K562 (cell line): ENCODE measurements around the gene SUCLG1. TPM values are rescaled to one million over a fixed set of nuclear protein-coding genes. Genes with fewer than 3 reads are reported as not detected.

Source experiments
- DNMT1 ChIP-seq: fragments of 450-650 bp; IDR thresholded peaks from 2 replicates; pipeline ENCODE4 v1.6.1; 2016; ENCODE audit warnings: antibody characterized with exemption, mild to moderate bottlenecking
- E2F3 ChIP-seq: fragments of 250-450 bp; sonication (Bioruptor Pico); IDR thresholded peaks from 2 replicates; pipeline ENCODE4 v1.4.0; 2020; ENCODE audit warnings: mild to moderate bottlenecking
- ELF4 ChIP-seq: fragments of 450-650 bp; formaldehyde crosslinking; IDR thresholded peaks from 2 replicates; pipeline ENCODE4 v1.4.0; 2022; ENCODE audit warnings: missing genetic modification characterization
- HNRNPK ChIP-seq: fragments of 200-400 bp; formaldehyde crosslinking; IDR thresholded peaks from one replicate; pipeline ENCODE4 v1.6.1; 2018; ENCODE audit warnings: mild to moderate bottlenecking, low read depth, low read length; ENCODE audit not compliant: poor library complexity, severe bottlenecking
- KAT7 ChIP-seq: sonication (generic); formaldehyde crosslinking; IDR thresholded peaks from 2 replicates; pipeline ENCODE4 v1.8.0; 2022; ENCODE audit warnings: missing genetic modification reagents, mild to moderate bottlenecking, borderline replicate concordance
- MEF2A ChIP-seq: IDR thresholded peaks from 2 replicates; pipeline ENCODE4 v1.6.1; 2011; ENCODE audit warnings: low read depth, mild to moderate bottlenecking, low read length, moderate library complexity; ENCODE audit not compliant: control insufficient read depth
- NR2F6 ChIP-seq: fragments of 450-650 bp; formaldehyde crosslinking; IDR thresholded peaks from 2 replicates; pipeline ENCODE4 v1.4.0; 2020; ENCODE audit warnings: mild to moderate bottlenecking
- RAD51 ChIP-seq: fragments of 450-650 bp; IDR thresholded peaks from 2 replicates; pipeline ENCODE4 v1.7.1; 2016; ENCODE audit warnings: low read depth, mild to moderate bottlenecking, borderline replicate concordance
- SAFB ChIP-seq: fragments of 200-400 bp; formaldehyde crosslinking; IDR thresholded peaks from 2 replicates; pipeline ENCODE4 v1.6.1; 2017; ENCODE audit warnings: low read depth, low read length, borderline replicate concordance
- TCFL5 ChIP-seq: fragments of 250-450 bp; sonication (Bioruptor Pico); conservative IDR thresholded peaks from 2 replicates; pipeline ENCODE4 v1.6.1; 2021; ENCODE audit warnings: mild to moderate bottlenecking, moderate library complexity, matching md5 sums
- ZBTB7A ChIP-seq: IDR thresholded peaks from 2 replicates; pipeline ENCODE4 v1.6.1; 2011; ENCODE audit warnings: low read depth, mild to moderate bottlenecking, low read length, moderate library complexity, borderline replicate concordance; ENCODE audit not compliant: control insufficient read depth
- polyA plus RNA-seq, 8 experiments: library from polyadenylated mRNA; depleted of rRNA in 4 of 8; stranded (reverse) in 5 of 8; unstranded in 3 of 8; fragments of >200 nt; fragmentation: Nextera tagmentation in 2 of 8; fragmentation: Illumina TruSeq in 1 of 8; extraction: Ambion mirVana in 2 of 8; extraction: Trizol in 1 of 8; gene quantifications; 2 replicates each; pipeline versions ENCODE4 v1.2.1 to v1.2.3, GENCODE V29; 2011 to 2014; ENCODE audit warnings: inconsistent platforms in 1 of 8, missing spikeins in 1 of 8
- total RNA-seq, 7 experiments: library from RNA; depleted of rRNA in 6 of 7; stranded (reverse); fragments of >200 nt in 6 of 7; fragmentation: Illumina TruSeq in 2 of 7; extraction: Trizol in 2 of 7; gene quantifications; 2 replicates each; pipeline versions ENCODE4 v1.2.1 to v1.2.3, GENCODE V29; 2011 to 2021; ENCODE audit warnings: low replicate concordance in 1 of 7
- TF ChIP-seq, protein P1 (sequence below): fragments of 450-650 bp; IDR thresholded peaks from 2 replicates; pipeline ENCODE4 v1.6.1; 2016; ENCODE audit warnings: mild to moderate bottlenecking, moderate library complexity
- TF ChIP-seq, protein P2 (sequence below): sonication (generic); formaldehyde crosslinking; IDR thresholded peaks from 2 replicates; pipeline ENCODE4 v1.8.1; 2023; ENCODE audit warnings: mild to moderate bottlenecking, missing genetic modification reagents

Gene SUCLG1
- total and polyA plus RNA-seq, 9 of the 15 experiments (the other 6 are each of a cell fraction or from before 2014, with no cell fraction given): 90.5 to 325 (median 115) TPM

DNA sequence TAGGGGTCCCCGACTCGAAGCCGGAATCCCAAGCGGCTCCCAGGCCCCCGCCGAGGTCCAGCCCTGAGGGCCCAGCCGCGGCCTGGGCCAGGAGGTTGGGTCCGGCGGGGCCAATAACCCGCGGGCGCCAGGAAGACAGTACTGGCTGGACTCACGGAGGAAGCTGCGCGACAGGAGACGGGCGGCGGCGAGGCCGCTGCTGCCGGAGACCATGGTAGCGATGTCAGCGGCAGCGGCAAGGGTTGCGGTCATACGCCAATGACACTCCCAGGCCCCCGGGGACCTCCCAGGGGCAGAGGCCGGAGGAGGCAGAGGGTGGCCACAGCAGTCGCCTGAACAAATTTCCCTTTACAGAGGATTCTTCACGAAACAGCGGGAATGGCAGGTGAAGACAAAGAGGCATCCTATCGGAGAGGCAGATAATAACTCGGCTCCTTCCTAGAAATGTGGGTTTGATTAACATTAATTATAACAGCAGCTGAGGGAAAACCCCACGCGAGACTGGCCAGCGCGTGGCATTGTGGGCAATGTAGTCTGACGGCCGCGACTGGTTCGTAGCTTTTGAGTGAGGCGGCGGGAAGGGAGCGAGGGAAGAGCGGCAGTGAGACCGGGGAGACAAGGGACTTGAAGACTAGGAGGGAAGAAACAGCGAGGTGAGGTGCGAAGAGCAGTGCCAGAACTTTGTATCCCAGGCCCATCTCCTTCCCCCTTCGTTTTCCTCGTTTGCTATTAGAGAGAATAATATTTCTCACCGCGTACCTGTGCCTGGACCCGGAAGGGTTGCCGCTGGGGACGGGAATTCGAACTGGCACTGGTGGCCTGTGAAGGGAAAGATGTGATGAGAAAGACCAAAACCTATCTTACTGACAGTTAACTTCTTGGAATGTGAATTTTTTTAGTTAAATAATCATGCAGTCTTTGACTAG, at the start of gene SUCLG1 (continued):
- TF ChIP-seq, protein P1, sequence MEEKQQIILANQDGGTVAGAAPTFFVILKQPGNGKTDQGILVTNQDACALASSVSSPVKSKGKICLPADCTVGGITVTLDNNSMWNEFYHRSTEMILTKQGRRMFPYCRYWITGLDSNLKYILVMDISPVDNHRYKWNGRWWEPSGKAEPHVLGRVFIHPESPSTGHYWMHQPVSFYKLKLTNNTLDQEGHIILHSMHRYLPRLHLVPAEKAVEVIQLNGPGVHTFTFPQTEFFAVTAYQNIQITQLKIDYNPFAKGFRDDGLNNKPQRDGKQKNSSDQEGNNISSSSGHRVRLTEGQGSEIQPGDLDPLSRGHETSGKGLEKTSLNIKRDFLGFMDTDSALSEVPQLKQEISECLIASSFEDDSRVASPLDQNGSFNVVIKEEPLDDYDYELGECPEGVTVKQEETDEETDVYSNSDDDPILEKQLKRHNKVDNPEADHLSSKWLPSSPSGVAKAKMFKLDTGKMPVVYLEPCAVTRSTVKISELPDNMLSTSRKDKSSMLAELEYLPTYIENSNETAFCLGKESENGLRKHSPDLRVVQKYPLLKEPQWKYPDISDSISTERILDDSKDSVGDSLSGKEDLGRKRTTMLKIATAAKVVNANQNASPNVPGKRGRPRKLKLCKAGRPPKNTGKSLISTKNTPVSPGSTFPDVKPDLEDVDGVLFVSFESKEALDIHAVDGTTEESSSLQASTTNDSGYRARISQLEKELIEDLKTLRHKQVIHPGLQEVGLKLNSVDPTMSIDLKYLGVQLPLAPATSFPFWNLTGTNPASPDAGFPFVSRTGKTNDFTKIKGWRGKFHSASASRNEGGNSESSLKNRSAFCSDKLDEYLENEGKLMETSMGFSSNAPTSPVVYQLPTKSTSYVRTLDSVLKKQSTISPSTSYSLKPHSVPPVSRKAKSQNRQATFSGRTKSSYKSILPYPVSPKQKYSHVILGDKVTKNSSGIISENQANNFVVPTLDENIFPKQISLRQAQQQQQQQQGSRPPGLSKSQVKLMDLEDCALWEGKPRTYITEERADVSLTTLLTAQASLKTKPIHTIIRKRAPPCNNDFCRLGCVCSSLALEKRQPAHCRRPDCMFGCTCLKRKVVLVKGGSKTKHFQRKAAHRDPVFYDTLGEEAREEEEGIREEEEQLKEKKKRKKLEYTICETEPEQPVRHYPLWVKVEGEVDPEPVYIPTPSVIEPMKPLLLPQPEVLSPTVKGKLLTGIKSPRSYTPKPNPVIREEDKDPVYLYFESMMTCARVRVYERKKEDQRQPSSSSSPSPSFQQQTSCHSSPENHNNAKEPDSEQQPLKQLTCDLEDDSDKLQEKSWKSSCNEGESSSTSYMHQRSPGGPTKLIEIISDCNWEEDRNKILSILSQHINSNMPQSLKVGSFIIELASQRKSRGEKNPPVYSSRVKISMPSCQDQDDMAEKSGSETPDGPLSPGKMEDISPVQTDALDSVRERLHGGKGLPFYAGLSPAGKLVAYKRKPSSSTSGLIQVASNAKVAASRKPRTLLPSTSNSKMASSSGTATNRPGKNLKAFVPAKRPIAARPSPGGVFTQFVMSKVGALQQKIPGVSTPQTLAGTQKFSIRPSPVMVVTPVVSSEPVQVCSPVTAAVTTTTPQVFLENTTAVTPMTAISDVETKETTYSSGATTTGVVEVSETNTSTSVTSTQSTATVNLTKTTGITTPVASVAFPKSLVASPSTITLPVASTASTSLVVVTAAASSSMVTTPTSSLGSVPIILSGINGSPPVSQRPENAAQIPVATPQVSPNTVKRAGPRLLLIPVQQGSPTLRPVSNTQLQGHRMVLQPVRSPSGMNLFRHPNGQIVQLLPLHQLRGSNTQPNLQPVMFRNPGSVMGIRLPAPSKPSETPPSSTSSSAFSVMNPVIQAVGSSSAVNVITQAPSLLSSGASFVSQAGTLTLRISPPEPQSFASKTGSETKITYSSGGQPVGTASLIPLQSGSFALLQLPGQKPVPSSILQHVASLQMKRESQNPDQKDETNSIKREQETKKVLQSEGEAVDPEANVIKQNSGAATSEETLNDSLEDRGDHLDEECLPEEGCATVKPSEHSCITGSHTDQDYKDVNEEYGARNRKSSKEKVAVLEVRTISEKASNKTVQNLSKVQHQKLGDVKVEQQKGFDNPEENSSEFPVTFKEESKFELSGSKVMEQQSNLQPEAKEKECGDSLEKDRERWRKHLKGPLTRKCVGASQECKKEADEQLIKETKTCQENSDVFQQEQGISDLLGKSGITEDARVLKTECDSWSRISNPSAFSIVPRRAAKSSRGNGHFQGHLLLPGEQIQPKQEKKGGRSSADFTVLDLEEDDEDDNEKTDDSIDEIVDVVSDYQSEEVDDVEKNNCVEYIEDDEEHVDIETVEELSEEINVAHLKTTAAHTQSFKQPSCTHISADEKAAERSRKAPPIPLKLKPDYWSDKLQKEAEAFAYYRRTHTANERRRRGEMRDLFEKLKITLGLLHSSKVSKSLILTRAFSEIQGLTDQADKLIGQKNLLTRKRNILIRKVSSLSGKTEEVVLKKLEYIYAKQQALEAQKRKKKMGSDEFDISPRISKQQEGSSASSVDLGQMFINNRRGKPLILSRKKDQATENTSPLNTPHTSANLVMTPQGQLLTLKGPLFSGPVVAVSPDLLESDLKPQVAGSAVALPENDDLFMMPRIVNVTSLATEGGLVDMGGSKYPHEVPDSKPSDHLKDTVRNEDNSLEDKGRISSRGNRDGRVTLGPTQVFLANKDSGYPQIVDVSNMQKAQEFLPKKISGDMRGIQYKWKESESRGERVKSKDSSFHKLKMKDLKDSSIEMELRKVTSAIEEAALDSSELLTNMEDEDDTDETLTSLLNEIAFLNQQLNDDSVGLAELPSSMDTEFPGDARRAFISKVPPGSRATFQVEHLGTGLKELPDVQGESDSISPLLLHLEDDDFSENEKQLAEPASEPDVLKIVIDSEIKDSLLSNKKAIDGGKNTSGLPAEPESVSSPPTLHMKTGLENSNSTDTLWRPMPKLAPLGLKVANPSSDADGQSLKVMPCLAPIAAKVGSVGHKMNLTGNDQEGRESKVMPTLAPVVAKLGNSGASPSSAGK: peak; percentile 85
- TF ChIP-seq RAD51: no peak
- TF ChIP-seq KAT7: peak; percentile 74; the same call in 1 of the 2 replicates
- TF ChIP-seq E2F3 (CRISPR knock-in tag): no peak
- TF ChIP-seq MEF2A: no peak
- TF ChIP-seq DNMT1: no peak
- TF ChIP-seq HNRNPK: no peak
- no peak for TF ChIP-seq NR2F6
- TF ChIP-seq ELF4 (CRISPR knock-in tag): no peak
- TF ChIP-seq SAFB: peak; percentile 81; the same call in 1 of the 2 replicates
- TF ChIP-seq ZBTB7A: peak; percentile 70; the same call in 1 of the 2 replicates
- no peak for TF ChIP-seq TCFL5 (CRISPR knock-in tag)
- TF ChIP-seq, protein P2, sequence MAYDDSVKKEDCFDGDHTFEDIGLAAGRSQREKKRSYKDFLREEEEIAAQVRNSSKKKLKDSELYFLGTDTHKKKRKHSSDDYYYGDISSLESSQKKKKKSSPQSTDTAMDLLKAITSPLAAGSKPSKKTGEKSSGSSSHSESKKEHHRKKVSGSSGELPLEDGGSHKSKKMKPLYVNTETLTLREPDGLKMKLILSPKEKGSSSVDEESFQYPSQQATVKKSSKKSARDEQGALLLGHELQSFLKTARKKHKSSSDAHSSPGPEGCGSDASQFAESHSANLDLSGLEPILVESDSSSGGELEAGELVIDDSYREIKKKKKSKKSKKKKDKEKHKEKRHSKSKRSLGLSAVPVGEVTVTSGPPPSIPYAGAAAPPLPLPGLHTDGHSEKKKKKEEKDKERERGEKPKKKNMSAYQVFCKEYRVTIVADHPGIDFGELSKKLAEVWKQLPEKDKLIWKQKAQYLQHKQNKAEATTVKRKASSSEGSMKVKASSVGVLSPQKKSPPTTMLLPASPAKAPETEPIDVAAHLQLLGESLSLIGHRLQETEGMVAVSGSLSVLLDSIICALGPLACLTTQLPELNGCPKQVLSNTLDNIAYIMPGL (CRISPR knock-in tag): peak; percentile 42; the same call in 1 of the 2 replicates
